Measurements from ENCODE around the gene HERC5. TPM values are rescaled to one million over a fixed set of nuclear protein-coding genes. Genes with fewer than 3 reads are reported as not detected.
"Not testable (repeated sequence)": the region's sequence is repeated elsewhere in the genome, so short reads cannot be mapped to it uniquely, and the experiment has no call there.

Gene HERC5
- total RNA-seq, 1 donor from 2014 or later = 23.0 TPM

DNA sequence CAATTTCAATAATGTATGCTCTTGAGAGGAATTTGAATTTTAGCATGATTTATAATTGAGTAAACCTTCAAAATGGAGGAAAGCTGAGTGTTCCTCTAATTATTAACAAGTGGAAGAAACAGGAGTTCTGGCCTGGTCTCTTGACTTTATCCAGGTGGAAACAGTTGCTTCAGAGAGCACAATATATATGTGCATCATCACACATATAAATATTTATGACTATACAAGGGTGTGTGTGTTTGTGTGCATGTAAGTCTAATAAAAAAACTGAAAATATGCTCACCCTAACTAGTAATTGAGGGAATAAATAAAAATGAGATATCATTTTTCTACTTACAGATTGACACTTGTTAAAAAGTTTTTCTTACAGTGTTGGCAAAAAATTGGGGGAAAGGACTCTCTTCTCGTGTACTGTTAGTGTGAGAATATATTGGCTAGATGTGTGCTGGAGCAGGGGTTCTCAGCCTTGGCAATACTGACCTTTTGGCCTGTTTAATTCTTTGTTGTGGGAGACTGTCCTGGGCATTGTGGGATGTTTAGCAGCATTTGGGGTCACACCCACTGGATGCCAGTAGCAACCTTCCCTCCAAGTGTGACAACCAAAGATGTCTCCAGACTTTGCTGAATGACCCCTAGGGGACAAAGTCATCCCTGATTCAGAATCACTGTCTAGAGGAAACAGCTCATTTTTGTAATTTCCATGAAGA, 20.8 kb upstream of the HERC5 start:
- Mint-ChIP-seq H3K27ac (ENCODE audit: unreplicated experiment) (no peak overlapping the region), H3K4me3 (ENCODE audit: unreplicated experiment) (no peak overlapping the region), H3K36me3 (ENCODE audit: low read depth, unreplicated experiment) (peaks cover 30% of the 10 kb centered on the region), H3K4me1 (ENCODE audit: low read depth, unreplicated experiment) (no peaks in the 10 kb centered on the region), H3K27me3 (ENCODE audit: low read depth, unreplicated experiment) (no peaks in the 10 kb centered on the region), H3K9me3 (ENCODE audit: unreplicated experiment) (peaks cover 5% of the 10 kb centered on the region)
- H2AFZ ChIP-seq (ENCODE audit: low read depth, low read length) = no peak overlapping the region
- no peak overlapping the region for H3K9ac ChIP-seq (ENCODE audit: low read length)
- H3K27me3 ChIP-seq (ENCODE audit: insufficient read depth, low read length) = no peaks in the 10 kb centered on the region
- no peaks in the 10 kb centered on the region for H3K79me2 ChIP-seq (ENCODE audit: insufficient read depth, low read length)
- DNase-seq (ENCODE audit: low read depth) = no peak
- TF ChIP-seq, protein P1, sequence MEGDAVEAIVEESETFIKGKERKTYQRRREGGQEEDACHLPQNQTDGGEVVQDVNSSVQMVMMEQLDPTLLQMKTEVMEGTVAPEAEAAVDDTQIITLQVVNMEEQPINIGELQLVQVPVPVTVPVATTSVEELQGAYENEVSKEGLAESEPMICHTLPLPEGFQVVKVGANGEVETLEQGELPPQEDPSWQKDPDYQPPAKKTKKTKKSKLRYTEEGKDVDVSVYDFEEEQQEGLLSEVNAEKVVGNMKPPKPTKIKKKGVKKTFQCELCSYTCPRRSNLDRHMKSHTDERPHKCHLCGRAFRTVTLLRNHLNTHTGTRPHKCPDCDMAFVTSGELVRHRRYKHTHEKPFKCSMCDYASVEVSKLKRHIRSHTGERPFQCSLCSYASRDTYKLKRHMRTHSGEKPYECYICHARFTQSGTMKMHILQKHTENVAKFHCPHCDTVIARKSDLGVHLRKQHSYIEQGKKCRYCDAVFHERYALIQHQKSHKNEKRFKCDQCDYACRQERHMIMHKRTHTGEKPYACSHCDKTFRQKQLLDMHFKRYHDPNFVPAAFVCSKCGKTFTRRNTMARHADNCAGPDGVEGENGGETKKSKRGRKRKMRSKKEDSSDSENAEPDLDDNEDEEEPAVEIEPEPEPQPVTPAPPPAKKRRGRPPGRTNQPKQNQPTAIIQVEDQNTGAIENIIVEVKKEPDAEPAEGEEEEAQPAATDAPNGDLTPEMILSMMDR (IDR thresholded peaks at IDR 0.05; ENCODE audit: insufficient read depth, low read depth, low read length) = no peak
- no peak for TF ChIP-seq EZH2 (IDR thresholded peaks at IDR 0.05; ENCODE audit: insufficient read depth, low read length)
- H3K9me3 ChIP-seq (ENCODE audit: insufficient read depth, low read depth, low read length) = no peaks in the 10 kb centered on the region
- no peak for FAIRE-seq
- no peaks in the 10 kb centered on the region for H3K36me3 ChIP-seq (ENCODE audit: insufficient read depth, low read length)
- no peak overlapping the region for H3K4me2 ChIP-seq (ENCODE audit: low read length)
- no peak overlapping the region for H3K4me3 ChIP-seq (ENCODE audit: insufficient read depth, low read depth, low read length)
- no peaks in the 10 kb centered on the region for H3K4me1 ChIP-seq (ENCODE audit: insufficient read depth, low read length)
- H4K20me1 ChIP-seq (ENCODE audit: insufficient read depth, low read length) = no peaks in the 10 kb centered on the region
- H3K27ac ChIP-seq (ENCODE audit: low read depth, low read length) = no peak overlapping the region

DNA sequence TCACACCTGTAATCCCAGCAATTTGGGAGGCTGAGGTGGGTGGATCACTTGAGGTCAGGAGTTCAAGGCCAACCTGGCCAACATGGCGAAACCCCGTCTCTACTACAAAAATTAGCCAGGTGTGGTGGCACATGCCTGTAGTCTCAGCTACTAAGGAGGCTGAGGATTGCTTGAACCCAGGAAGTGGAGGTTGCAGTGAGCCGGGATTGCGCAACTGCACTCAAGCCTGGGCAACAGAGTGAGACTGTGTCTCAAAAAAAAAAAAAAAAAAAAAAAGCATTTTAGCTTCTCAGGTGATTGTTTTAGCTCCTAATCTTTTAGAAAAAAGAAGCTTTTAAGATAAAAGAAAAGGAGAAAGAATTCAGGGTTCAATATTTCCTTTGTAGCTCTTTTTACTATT, 19.0 kb upstream of the HERC5 start:
- not testable (repeated sequence) for H3K9me3 ChIP-seq (ENCODE audit: insufficient read depth, low read depth, low read length); H3K9ac ChIP-seq (ENCODE audit: low read length); H3K4me3 Mint-ChIP-seq (ENCODE audit: unreplicated experiment); H3K9me3 Mint-ChIP-seq (ENCODE audit: unreplicated experiment); H4K20me1 ChIP-seq (ENCODE audit: insufficient read depth, low read length); H3K27ac ChIP-seq (ENCODE audit: low read depth, low read length); FAIRE-seq; H3K27ac Mint-ChIP-seq (ENCODE audit: unreplicated experiment); DNase-seq (ENCODE audit: low read depth); H3K4me2 ChIP-seq (ENCODE audit: low read length); H3K79me2 ChIP-seq (ENCODE audit: insufficient read depth, low read length); H3K4me3 ChIP-seq (ENCODE audit: insufficient read depth, low read depth, low read length); H3K36me3 ChIP-seq (ENCODE audit: insufficient read depth, low read length); H3K4me1 ChIP-seq (ENCODE audit: insufficient read depth, low read length); H3K27me3 ChIP-seq (ENCODE audit: insufficient read depth, low read length); H3K27me3 Mint-ChIP-seq (ENCODE audit: low read depth, unreplicated experiment); H3K4me1 Mint-ChIP-seq (ENCODE audit: low read depth, unreplicated experiment); H2AFZ ChIP-seq (ENCODE audit: low read depth, low read length)
- H3K36me3 Mint-ChIP-seq (ENCODE audit: low read depth, unreplicated experiment) = peaks cover 29% of the 10 kb centered on the region

DNA sequence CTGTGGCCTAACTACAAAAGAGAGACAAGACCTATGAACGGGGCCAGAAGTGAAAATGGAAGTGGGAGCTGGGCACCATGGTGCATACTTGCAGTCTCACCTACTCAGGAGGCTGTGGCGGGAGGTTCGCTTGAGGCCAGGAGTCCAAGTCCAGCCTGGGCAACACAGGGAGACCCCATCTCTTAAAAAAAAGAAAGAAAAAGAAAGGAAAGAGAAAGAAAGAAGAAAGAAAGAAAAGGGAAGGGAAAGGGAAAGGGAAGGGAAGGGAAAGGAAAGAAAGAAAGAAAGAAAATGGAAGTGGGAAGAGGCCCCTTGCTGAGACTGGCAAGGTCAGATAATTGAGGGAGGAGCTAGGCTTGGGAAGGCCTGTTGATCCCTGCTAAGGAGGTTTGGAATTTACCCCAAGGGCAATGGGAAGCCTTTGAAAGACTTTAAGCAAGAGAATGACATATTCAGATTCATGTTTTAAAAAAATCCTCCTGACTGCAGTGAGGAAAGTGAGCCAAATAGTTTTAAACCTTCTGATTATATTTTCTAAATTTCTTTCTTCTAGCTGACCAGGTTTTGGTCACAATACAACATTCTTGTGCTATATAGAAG, 17.7 kb upstream of the HERC5 start:
- TF ChIP-seq EZH2 (IDR thresholded peaks at IDR 0.05; ENCODE audit: insufficient read depth, low read length) = no peak
- TF ChIP-seq, protein P1 (IDR thresholded peaks at IDR 0.05; ENCODE audit: insufficient read depth, low read depth, low read length) = no peak
- H3K4me3 Mint-ChIP-seq (ENCODE audit: unreplicated experiment) = no peak overlapping the region
- H3K36me3 ChIP-seq (ENCODE audit: insufficient read depth, low read length) = no peaks in the 10 kb centered on the region
- no peak for DNase-seq (ENCODE audit: low read depth)
- peaks cover 4% of the 10 kb centered on the region for H3K9me3 Mint-ChIP-seq (ENCODE audit: unreplicated experiment)
- no peak for FAIRE-seq
- H2AFZ ChIP-seq (ENCODE audit: low read depth, low read length) = no peak overlapping the region
- H3K9ac ChIP-seq (ENCODE audit: low read length) = no peak overlapping the region
- H3K36me3 Mint-ChIP-seq (ENCODE audit: low read depth, unreplicated experiment) = peaks cover 30% of the 10 kb centered on the region
- no peaks in the 10 kb centered on the region for H4K20me1 ChIP-seq (ENCODE audit: insufficient read depth, low read length)
- H3K27ac ChIP-seq (ENCODE audit: low read depth, low read length) = no peak overlapping the region
- no peak overlapping the region for H3K4me3 ChIP-seq (ENCODE audit: insufficient read depth, low read depth, low read length)
- no peak overlapping the region for H3K27ac Mint-ChIP-seq (ENCODE audit: unreplicated experiment)
- no peaks in the 10 kb centered on the region for H3K4me1 ChIP-seq (ENCODE audit: insufficient read depth, low read length)
- H3K4me2 ChIP-seq (ENCODE audit: low read length) = no peak overlapping the region
- H3K27me3 Mint-ChIP-seq (ENCODE audit: low read depth, unreplicated experiment) = no peaks in the 10 kb centered on the region
- no peaks in the 10 kb centered on the region for H3K27me3 ChIP-seq (ENCODE audit: insufficient read depth, low read length)
- no peaks in the 10 kb centered on the region for H3K9me3 ChIP-seq (ENCODE audit: insufficient read depth, low read depth, low read length)
- H3K79me2 ChIP-seq (ENCODE audit: insufficient read depth, low read length) = no peaks in the 10 kb centered on the region
- H3K4me1 Mint-ChIP-seq (ENCODE audit: low read depth, unreplicated experiment) = no peaks in the 10 kb centered on the region
